Thoracic aorta (tissue), 2 donors: ENCODE measurements around the gene ANKRD36B. TPM values are rescaled to one million over a fixed set of nuclear protein-coding genes. Genes with fewer than 3 reads are reported as not detected.
"Not testable (repeated sequence)": the region's sequence is repeated elsewhere in the genome, so short reads cannot be mapped to it uniquely, and the experiment has no call there.

Experiments used
- ATAC-seq: fragments of 150-250 bp; one replicate; pipeline ENCODE4 v1.8.0; 2017; ENCODE audit warnings: low read depth; ENCODE audit not compliant: insufficient number of reproducible peaks, low FRiP score
- DNase-seq: peaks from one replicate; pipeline ENCODE4 v3.0.0-alpha.2; 2020; ENCODE audit warnings: low spot score
- H3K27ac ChIP-seq, 2 donors: fragments of 200-600 bp; sonication (generic); 1 replicate in 1 of 2; 2 replicates in 1 of 2; pipeline ENCODE4 v1.5.1; 2016; ENCODE audit warnings: mild to moderate bottlenecking in 2 of 2, moderate library complexity in 2 of 2
- H3K27me3 ChIP-seq: fragments of 200-600 bp; sonication (generic); replicated peaks from 2 replicates; pipeline ENCODE4 v1.6.0; 2016; ENCODE audit warnings: mild to moderate bottlenecking; ENCODE audit not compliant: insufficient read depth
- H3K36me3 ChIP-seq: fragments of 200-600 bp; sonication (generic); one replicate; pipeline ENCODE4 v1.5.1; 2016
- H3K4me1 ChIP-seq, 2 donors: fragments of 200-600 bp; sonication (generic); 1 replicate in 1 of 2; 2 replicates in 1 of 2; pipeline versions ENCODE4 v1.5.1 to v1.6.0; 2016; ENCODE audit warnings: low read depth in 2 of 2, mild to moderate bottlenecking in 1 of 2; ENCODE audit not compliant: control insufficient read depth in 1 of 2
- H3K4me3 ChIP-seq: fragments of 200-600 bp; sonication (generic); 2 replicates; pipeline ENCODE4 v1.5.1; 2016; ENCODE audit warnings: mild to moderate bottlenecking
- H3K9me3 ChIP-seq: fragments of 200-600 bp; sonication (generic); 2 replicates; pipeline ENCODE4 v1.5.1; 2016
- CTCF ChIP-seq: fragments of 200-600 bp; sonication (generic); IDR thresholded peaks from one replicate; pipeline ENCODE4 v1.5.1; 2019; ENCODE audit warnings: antibody characterized with exemption
- total RNA-seq, 2 donors: library from RNA; depleted of rRNA; stranded (reverse); fragments of >200 nt; gene quantifications; one replicate each; pipeline versions ENCODE4 v1.1.0 to v1.2.3, GENCODE V29; 2016

Gene ANKRD36B
- total RNA-seq, 2 donors from 2014 or later = 34.7 to 93.1 TPM

GRCh38 chr2:97605524-97606339 is 16.1 kb upstream of the ANKRD36B start:
- H3K4me1 ChIP-seq, H3K4me3 ChIP-seq, H3K36me3 ChIP-seq, H3K9me3 ChIP-seq, ATAC-seq, H3K27me3 ChIP-seq, DNase-seq, H3K27ac ChIP-seq: not testable (repeated sequence)

DNA sequence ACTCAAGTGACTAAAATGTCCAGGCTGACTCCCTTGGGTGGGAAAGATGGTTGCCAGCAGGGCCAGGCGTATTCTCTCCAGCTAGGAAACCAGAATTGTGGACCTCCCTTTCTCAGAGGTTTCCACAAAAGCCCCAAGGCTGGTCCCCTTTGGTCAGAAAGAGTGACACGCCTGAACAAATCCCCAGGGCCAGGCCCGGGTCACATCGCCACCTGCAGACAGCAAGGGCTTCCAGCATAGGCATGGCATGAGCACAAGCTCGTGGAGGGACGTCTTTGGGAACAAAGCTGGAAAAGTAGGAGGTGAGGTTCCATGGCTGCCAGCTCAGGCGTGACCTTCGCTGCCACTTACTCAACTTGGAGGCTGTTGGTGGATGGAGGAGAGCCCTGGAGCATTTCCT is 15.4 kb upstream of the ANKRD36B start:
- not testable (repeated sequence) for DNase-seq, H3K27me3 ChIP-seq, H3K27ac ChIP-seq, ATAC-seq, H3K4me3 ChIP-seq, H3K4me1 ChIP-seq, H3K9me3 ChIP-seq, H3K36me3 ChIP-seq

DNA sequence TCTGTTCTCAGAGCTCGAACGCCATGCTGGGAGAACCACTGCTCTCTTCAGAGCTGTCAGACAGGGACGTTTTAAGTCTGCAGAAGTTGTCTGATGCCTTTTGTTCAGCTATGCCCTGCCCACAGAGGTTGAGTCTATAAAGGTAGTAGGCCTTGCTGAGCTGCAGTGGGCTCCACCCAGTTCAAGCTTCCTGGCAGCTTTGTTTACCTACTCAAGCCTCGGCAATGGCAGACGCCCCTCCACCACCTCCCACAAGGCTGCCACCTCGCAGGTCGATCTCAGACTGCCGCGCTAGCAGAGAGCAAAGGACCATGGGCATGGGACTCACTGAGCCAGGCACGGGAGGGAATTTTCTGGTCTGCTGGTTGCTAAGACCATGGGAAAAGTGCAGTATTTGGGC is 11.9 kb upstream of the ANKRD36B start:
- H3K27me3 ChIP-seq, ATAC-seq, H3K36me3 ChIP-seq, H3K4me1 ChIP-seq, H3K9me3 ChIP-seq, H3K27ac ChIP-seq, DNase-seq, H3K4me3 ChIP-seq: not testable (repeated sequence)

- H3K27ac ChIP-seq, H3K4me3 ChIP-seq, ATAC-seq: not testable (repeated sequence)
Observed at GRCh38 chr2:97596180-97596579, 6.5 kb upstream of the ANKRD36B start.

DNA sequence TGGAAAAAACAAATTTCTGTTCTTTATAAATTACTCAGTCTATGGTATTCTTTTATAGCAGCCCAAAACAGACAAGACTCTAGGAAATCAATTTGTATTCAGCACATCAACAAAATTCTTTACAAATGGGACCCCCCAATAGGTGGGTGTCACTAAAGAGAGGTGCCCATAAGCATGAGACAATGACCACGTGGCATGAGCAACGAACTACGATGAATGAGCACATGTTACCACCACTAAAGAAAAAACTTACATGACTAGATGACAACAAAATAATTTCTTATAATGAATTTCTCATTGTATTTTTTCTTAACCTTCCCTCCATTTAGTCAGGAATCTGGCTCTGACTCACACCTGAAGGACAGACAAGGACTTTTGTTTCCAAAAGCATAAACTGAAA is 3.8 kb upstream of the ANKRD36B start:
- DNase-seq, H3K27ac ChIP-seq, ATAC-seq, H3K36me3 ChIP-seq, H3K4me3 ChIP-seq, H3K4me1 ChIP-seq, H3K9me3 ChIP-seq, H3K27me3 ChIP-seq: not testable (repeated sequence)

More at GRCh38 chr2:97596180-97596579, 6.5 kb upstream of the ANKRD36B start:
- not testable (repeated sequence) for H3K9me3 ChIP-seq, H3K4me1 ChIP-seq, H3K27me3 ChIP-seq, DNase-seq, H3K36me3 ChIP-seq

DNA sequence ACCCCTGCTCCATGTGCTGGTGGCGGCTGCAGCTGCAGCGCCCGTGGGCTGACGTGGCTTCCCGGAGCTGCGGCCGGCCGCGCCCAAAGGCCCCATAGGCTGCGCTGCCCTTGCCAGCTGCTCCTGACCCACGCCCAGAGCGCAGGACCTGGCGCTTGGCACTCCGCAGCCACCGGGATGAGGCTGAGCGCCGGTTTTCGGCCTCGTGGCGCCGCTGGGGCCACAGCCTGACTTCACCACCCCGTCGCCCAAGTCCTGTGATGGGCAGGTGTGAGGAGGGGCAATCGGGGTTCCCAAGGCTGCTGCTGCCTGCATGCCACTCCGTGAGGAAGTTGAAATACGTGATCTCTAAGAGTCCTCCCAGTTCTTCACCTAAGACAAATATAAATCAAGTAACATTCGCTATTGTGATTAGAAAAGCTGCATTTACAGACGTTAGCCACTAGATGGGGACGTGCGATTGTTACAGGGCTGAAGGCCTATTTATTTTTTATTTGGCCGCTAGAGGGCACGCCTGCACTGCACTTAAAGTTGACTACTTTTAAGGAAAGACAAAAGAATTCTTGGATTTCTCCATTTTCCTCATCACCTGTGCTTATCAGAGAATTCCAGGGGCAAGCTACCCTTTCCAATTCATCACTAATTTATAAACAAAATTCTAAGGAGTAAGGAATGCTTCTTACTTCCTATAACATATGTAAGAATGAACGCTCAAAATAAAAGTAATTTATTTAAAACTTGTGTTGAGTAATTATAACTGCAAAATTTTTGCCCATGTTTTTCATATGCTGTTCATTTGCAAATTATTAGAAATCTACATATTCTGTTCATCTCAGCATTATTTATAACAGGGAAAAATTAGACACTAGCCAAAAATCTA is 1.1 kb upstream of the ANKRD36B start:
- not testable (repeated sequence) for H3K36me3 ChIP-seq, H3K4me1 ChIP-seq, H3K27me3 ChIP-seq, H3K9me3 ChIP-seq
- peak overlapping the region; percentile 79 for H3K4me3 ChIP-seq
- DNase-seq (peak; percentile 56), ATAC-seq (peak; percentile 74)
- H3K27ac ChIP-seq = peak overlapping the region; percentile 84 to 94
- TF ChIP-seq CTCF = peak; percentile 95

DNA sequence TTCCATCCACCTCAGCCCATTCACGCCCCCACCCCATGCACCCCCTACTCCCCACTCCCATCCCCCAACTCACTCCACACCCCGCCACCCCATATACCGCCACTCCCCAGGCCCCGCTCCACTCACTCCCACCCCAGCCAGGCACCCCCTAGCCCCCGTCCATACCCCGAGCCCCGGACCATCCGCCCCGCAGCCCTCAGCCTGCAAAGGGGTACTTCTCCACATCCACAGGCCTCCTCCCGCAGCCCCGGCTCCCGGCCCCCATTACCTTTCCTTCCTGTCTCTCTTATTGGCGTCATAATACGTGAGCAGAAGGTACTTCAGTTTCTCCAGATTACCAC is 450 bp downstream of the ANKRD36B start:
- not testable (repeated sequence) for H3K4me1 ChIP-seq, ATAC-seq, H3K27me3 ChIP-seq, DNase-seq, H3K36me3 ChIP-seq, H3K9me3 ChIP-seq
- peak overlapping the region; percentile 71 for H3K4me3 ChIP-seq
- peak overlapping the region; percentile 55 to 76 for H3K27ac ChIP-seq

- DNase-seq, H3K36me3 ChIP-seq, H3K9me3 ChIP-seq, H3K4me3 ChIP-seq, H3K27me3 ChIP-seq, H3K4me1 ChIP-seq, ATAC-seq, H3K27ac ChIP-seq: not testable (repeated sequence)
Observed at GRCh38 chr2:97565674-97566073, 24.0 kb downstream of the ANKRD36B start.

DNA sequence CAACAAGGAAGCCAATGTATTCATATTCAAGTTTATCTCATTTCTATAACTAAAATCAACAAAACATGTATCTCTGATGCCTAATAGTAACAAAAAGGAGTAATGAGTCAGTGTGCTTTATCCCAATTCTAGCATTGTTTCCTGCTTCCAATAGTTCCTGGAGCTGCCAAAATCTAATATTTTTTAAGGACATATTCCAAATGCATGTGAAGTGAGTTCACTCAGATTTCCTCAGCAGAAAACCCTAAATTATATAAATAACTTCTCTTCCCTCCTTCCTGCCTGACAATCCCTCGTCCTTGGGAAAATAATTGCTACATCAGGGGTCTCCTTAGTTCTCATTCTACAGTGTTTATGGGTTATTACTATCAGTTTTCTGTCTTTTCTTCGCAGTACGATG is 37.3 kb downstream of the ANKRD36B start:
- not testable (repeated sequence) for H3K9me3 ChIP-seq, H3K27me3 ChIP-seq, ATAC-seq, DNase-seq, H3K4me3 ChIP-seq, H3K27ac ChIP-seq
- peaks cover 19% of the 10 kb centered on the region for H3K36me3 ChIP-seq
- peaks cover 0 to 19% of the 10 kb centered on the region in 2 donors for H3K4me1 ChIP-seq

- not testable (repeated sequence) for H3K4me3 ChIP-seq, H3K27ac ChIP-seq, DNase-seq, H3K27me3 ChIP-seq, H3K9me3 ChIP-seq, ATAC-seq
- Histone ChIP-seq H3K36me3 (peaks cover 24% of the 10 kb centered on the region), H3K4me1 (peaks cover 0 to 19% of the 10 kb centered on the region in 2 donors)
Observed at GRCh38 chr2:97550498-97550897, 39.2 kb downstream of the ANKRD36B start.

DNA sequence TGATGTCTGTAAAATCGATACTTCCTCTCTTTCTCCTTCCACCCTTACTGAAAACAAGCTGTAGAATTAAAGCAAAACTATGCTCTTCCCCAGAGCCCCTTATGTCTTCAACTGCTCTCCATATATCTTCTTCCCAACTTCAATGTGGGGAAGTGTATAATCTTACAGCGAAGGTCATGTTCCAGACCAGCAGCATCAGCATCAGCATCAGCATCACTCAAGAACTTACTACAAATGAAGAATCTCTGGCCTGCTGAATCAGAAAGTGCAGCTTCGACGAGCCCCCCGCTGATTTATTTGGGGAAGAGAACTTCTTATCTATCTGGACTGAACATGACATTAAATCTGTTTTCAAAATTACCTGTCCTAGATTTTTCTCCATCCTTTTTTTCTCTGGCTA is 40.6 kb downstream of the ANKRD36B start:
- H3K27ac ChIP-seq, DNase-seq, H3K4me3 ChIP-seq, ATAC-seq, H3K27me3 ChIP-seq, H3K9me3 ChIP-seq: not testable (repeated sequence)
- peaks cover 0 to 19% of the 10 kb centered on the region in 2 donors for H3K4me1 ChIP-seq
- peaks cover 17% of the 10 kb centered on the region for H3K36me3 ChIP-seq
